ENCODE measurements around the gene GALNT9. TPM values are rescaled to one million over a fixed set of nuclear protein-coding genes. Genes with fewer than 3 reads are reported as not detected.

GALNT9 gene
- total RNA-seq, 1 experiment from 2014 or later: 0.44 TPM

DNA sequence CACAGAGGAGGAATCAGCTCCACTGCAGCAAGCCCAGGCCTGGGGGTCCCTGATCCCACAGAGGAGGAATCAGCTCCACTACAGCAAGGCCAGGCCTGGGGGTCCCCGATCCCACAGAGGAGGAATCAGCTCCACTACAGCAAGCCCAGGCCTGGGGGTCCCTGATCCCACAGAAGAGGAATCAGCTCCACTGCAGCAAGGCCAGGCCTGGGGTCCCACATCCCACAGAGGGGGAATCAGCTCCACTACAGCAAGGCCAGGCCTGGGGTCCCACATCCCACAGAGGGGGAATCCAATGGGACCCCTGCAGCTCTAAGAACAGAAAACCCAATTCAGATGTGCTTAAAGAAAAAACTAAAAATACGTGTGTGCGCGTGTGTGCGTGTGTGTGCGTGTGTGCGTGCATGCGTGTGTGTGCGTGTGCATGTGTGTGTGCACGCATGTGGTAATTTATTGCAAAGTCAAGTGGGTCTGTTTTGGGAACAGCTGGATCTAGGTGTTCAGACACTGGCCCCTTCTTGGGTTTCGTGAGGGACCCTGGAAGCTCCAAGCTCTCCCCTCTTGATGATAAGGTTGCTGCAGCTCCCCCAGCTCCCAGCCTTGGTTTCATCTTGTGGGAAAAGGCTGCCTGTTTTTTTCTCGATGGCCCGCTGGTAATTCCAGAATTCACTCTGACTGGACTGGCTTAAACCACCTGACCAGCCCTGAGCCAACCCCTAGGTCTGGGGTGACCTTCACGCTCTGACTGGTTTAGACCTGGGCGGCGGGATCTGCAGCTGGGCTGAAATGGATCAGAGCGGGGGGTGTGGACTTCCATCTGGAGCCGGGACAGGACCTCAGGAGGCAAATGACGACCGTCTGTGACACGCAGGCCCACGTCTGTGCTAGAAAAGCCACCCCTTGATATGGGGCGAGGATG lies 47.1 kb downstream of the GALNT9 start:
- no peaks in the 10 kb centered on the region for H3K79me2 ChIP-seq (ENCODE audit: low read length)
- H3K9me3 ChIP-seq (ENCODE audit: low read length): no peaks in the 10 kb centered on the region
- H3K4me1 ChIP-seq (ENCODE audit: insufficient read depth, low read length): peaks cover 44% of the 10 kb centered on the region
- H3F3A ChIP-seq (ENCODE audit: low read length, unreplicated experiment): no peaks in the 10 kb centered on the region
- DNase-seq (no peak), ATAC-seq (no peak)
- no peak overlapping the region for H3K4me3 ChIP-seq (ENCODE audit: low read length)
- H4K20me1 ChIP-seq (ENCODE audit: low read length): no peaks in the 10 kb centered on the region
- no TSS peak for BruUV-seq (replicated peaks)
- TF ChIP-seq EZH2 (IDR thresholded peaks at IDR 0.05; ENCODE audit: low read length, unreplicated experiment) (no peak), EZH2phosphoT487 (IDR thresholded peaks at IDR 0.05; ENCODE audit: borderline replicate concordance, low read length) (no peak)
- TF ChIP-seq, protein P1, sequence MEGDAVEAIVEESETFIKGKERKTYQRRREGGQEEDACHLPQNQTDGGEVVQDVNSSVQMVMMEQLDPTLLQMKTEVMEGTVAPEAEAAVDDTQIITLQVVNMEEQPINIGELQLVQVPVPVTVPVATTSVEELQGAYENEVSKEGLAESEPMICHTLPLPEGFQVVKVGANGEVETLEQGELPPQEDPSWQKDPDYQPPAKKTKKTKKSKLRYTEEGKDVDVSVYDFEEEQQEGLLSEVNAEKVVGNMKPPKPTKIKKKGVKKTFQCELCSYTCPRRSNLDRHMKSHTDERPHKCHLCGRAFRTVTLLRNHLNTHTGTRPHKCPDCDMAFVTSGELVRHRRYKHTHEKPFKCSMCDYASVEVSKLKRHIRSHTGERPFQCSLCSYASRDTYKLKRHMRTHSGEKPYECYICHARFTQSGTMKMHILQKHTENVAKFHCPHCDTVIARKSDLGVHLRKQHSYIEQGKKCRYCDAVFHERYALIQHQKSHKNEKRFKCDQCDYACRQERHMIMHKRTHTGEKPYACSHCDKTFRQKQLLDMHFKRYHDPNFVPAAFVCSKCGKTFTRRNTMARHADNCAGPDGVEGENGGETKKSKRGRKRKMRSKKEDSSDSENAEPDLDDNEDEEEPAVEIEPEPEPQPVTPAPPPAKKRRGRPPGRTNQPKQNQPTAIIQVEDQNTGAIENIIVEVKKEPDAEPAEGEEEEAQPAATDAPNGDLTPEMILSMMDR (conservative IDR thresholded peaks at IDR 0.05; ENCODE audit: low read depth, low read length): no peak
- H3K4me2 ChIP-seq (ENCODE audit: low read length): no peak overlapping the region
- intact Hi-C loops (cut with micrococcal nuclease): loop anchor here (10.0 kb wide), 1 partner anchor 113 kb away; no protein-coding TSS in a partner anchor
- H2AFZ ChIP-seq (ENCODE audit: low read length): no peak overlapping the region
- no peak overlapping the region for H3K9ac ChIP-seq (ENCODE audit: low read length)
- no peaks in the 10 kb centered on the region for H3K9me2 ChIP-seq (replicated peaks; ENCODE audit: low read length)
- H3K27ac ChIP-seq (ENCODE audit: low read length): no peak overlapping the region
- no peaks in the 10 kb centered on the region for H3K27me3 ChIP-seq (ENCODE audit: low read length)
- H3K36me3 ChIP-seq (ENCODE audit: low read depth, low read length): no peaks in the 10 kb centered on the region
- ChIA-PET CTCF (no interaction called here), POLR2A (ENCODE audit: unreplicated experiment) (no interaction called here)

DNA sequence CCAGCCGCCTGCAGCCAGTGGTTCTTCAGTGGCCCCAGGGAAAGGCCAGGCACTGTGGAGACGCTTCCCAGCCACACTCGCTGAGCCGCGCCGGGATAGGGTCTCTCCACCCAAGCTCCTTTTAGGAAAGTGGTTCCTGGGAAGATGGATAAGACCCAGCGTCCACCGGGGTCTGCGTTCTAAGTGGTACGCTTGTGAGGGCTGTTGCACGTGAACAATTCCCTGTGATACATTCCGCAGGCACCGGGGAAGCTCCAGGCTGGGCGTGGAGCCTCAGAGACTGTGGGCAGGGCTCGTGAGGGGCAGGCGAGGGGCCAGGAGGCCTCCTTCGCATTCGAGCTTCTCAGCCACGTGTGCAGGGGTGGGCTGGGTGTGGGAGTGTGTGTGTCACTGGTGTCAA lies 48.4 kb downstream of the GALNT9 start:
- no TSS peak for BruUV-seq (replicated peaks)
- Histone ChIP-seq H3K27me3 (ENCODE audit: low read length) (no peaks in the 10 kb centered on the region), H2AFZ (ENCODE audit: low read length) (no peak overlapping the region), H3K4me3 (ENCODE audit: low read length) (no peak overlapping the region), H4K20me1 (ENCODE audit: low read length) (no peaks in the 10 kb centered on the region), H3K9me2 (replicated peaks; ENCODE audit: low read length) (no peaks in the 10 kb centered on the region), H3K9me3 (ENCODE audit: low read length) (no peaks in the 10 kb centered on the region), H3F3A (ENCODE audit: low read length, unreplicated experiment) (no peaks in the 10 kb centered on the region), H3K36me3 (ENCODE audit: low read depth, low read length) (no peaks in the 10 kb centered on the region), H3K4me2 (ENCODE audit: low read length) (no peak overlapping the region), H3K4me1 (ENCODE audit: insufficient read depth, low read length) (peaks cover 34% of the 10 kb centered on the region), H3K9ac (ENCODE audit: low read length) (no peak overlapping the region), H3K79me2 (ENCODE audit: low read length) (no peaks in the 10 kb centered on the region), H3K27ac (ENCODE audit: low read length) (no peak overlapping the region)
- TF ChIP-seq, protein P1 (conservative IDR thresholded peaks at IDR 0.05; ENCODE audit: low read depth, low read length): no peak
- TF ChIP-seq EZH2 (IDR thresholded peaks at IDR 0.05; ENCODE audit: low read length, unreplicated experiment): no peak
- no peak for TF ChIP-seq EZH2phosphoT487 (IDR thresholded peaks at IDR 0.05; ENCODE audit: borderline replicate concordance, low read length)
- ChIA-PET CTCF (no interaction called here), POLR2A (ENCODE audit: unreplicated experiment) (no interaction called here)
- intact Hi-C loops (cut with micrococcal nuclease): loop anchor here (10.0 kb wide), 1 partner anchor 114 kb away; no protein-coding TSS in a partner anchor
- ATAC-seq (no peak), DNase-seq (no peak)

DNA sequence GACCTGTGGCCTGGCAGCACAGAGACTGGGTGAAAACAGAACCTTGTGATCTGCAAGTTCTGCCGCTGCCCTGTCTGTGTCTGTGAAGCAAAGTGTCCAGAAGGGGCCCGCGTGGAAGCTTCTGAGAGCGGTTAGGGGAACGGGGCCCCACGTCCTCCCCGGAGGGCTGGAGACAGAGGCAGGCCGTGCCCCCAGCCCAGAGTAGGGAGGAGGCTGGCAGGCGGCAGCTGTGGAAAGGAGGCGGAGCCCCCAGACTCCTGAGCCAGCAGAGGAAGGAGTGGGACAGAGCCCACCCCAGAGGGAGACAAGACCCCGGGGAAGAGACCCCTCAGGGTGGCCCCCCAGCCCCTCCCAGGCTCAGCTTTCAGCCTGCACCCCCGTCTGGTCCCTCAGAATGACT lies 49.0 kb downstream of the GALNT9 start:
- CTCF ChIA-PET: no interaction called here
- Histone ChIP-seq H3K36me3 (ENCODE audit: low read depth, low read length) (no peaks in the 10 kb centered on the region), H2AFZ (ENCODE audit: low read length) (no peak overlapping the region), H3K9ac (ENCODE audit: low read length) (no peak overlapping the region), H3K4me1 (ENCODE audit: insufficient read depth, low read length) (peaks cover 31% of the 10 kb centered on the region), H3K79me2 (ENCODE audit: low read length) (no peaks in the 10 kb centered on the region), H3K9me2 (replicated peaks; ENCODE audit: low read length) (no peaks in the 10 kb centered on the region), H4K20me1 (ENCODE audit: low read length) (no peaks in the 10 kb centered on the region), H3K27ac (ENCODE audit: low read length) (no peak overlapping the region), H3F3A (ENCODE audit: low read length, unreplicated experiment) (no peaks in the 10 kb centered on the region), H3K4me3 (ENCODE audit: low read length) (no peak overlapping the region), H3K4me2 (ENCODE audit: low read length) (no peak overlapping the region), H3K9me3 (ENCODE audit: low read length) (no peaks in the 10 kb centered on the region), H3K27me3 (ENCODE audit: low read length) (no peaks in the 10 kb centered on the region)
- intact Hi-C loops (cut with micrococcal nuclease): loop anchor here (10.0 kb wide), 1 partner anchor 114 kb away; no protein-coding TSS in a partner anchor
- POLR2A ChIA-PET (ENCODE audit: unreplicated experiment): no interaction called here
- DNase-seq (no peak), ATAC-seq (no peak)
- BruUV-seq (replicated peaks): no TSS peak
- TF ChIP-seq EZH2 (IDR thresholded peaks at IDR 0.05; ENCODE audit: low read length, unreplicated experiment): no peak
- no peak for TF ChIP-seq EZH2phosphoT487 (IDR thresholded peaks at IDR 0.05; ENCODE audit: borderline replicate concordance, low read length)
- TF ChIP-seq, protein P1 (conservative IDR thresholded peaks at IDR 0.05; ENCODE audit: low read depth, low read length): no peak
